ENCODE data around the gene FOXQ1.
A peak's percentile ranks its signal among the peaks of the same experiment; 100 is the strongest.

The FOXQ1 gene, protein sequence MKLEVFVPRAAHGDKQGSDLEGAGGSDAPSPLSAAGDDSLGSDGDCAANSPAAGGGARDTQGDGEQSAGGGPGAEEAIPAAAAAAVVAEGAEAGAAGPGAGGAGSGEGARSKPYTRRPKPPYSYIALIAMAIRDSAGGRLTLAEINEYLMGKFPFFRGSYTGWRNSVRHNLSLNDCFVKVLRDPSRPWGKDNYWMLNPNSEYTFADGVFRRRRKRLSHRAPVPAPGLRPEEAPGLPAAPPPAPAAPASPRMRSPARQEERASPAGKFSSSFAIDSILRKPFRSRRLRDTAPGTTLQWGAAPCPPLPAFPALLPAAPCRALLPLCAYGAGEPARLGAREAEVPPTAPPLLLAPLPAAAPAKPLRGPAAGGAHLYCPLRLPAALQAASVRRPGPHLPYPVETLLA
- 0 reads per million in 3 donors for total RNA-seq

- DNase-seq, result no peak
These were observed at the start of gene FOXQ1 for GRCh38 chr6:1311400-1312202. TSS of gene FOXQ1 (plus strand) at chr6:1312098. CDS start at chr6:1312705, 607 bp downstream.

GRCh38 chr6:1262704-1263038 lies 49.2 kb upstream of the FOXQ1 start:
- Histone ChIP-seq H3K36me3 (ENCODE audit: control insufficient read depth, insufficient read depth, low read length) (no peaks in the 10 kb centered on the region), H3K9me3 (ENCODE audit: control insufficient read depth, low read length) (no peaks in the 10 kb centered on the region), H3K27me3 (replicated peaks; ENCODE audit: control insufficient read depth, insufficient read depth, low read length, poor library complexity, severe bottlenecking) (no peaks in the 10 kb centered on the region), H3K27ac (ENCODE audit: insufficient read depth, low read length, poor library complexity, severe bottlenecking) (no peak overlapping the region), H3K4me1 (ENCODE audit: control insufficient read depth, insufficient read depth, low read length, poor library complexity, severe bottlenecking) (no peaks in the 10 kb centered on the region), H3K4me3 (ENCODE audit: insufficient read depth, low read depth, low read length, poor library complexity, severe bottlenecking) (no peak overlapping the region)
- no peak for DNase-seq

More at GRCh38 chr6:1311400-1312202, at the start of gene FOXQ1:
- Histone ChIP-seq H3K9me3 (ENCODE audit: control insufficient read depth, low read length) (no peaks in the 10 kb centered on the region), H3K27me3 (replicated peaks; ENCODE audit: control insufficient read depth, insufficient read depth, low read length, poor library complexity, severe bottlenecking) (peaks cover 11% of the 10 kb centered on the region), H3K27ac (ENCODE audit: insufficient read depth, low read length, poor library complexity, severe bottlenecking) (no peak within 1 kb of the TSS), H3K36me3 (ENCODE audit: control insufficient read depth, insufficient read depth, low read length) (no peaks in the 10 kb centered on the region), H3K4me1 (ENCODE audit: control insufficient read depth, insufficient read depth, low read length, poor library complexity, severe bottlenecking) (peaks cover 5% of the 10 kb centered on the region), H3K4me3 (ENCODE audit: insufficient read depth, low read depth, low read length, poor library complexity, severe bottlenecking) (peak within 1 kb of the TSS; percentile 12)

- Histone ChIP-seq H3K27me3 (replicated peaks; ENCODE audit: control insufficient read depth, insufficient read depth, low read length, poor library complexity, severe bottlenecking) (no peaks in the 10 kb centered on the region), H3K4me3 (ENCODE audit: insufficient read depth, low read depth, low read length, poor library complexity, severe bottlenecking) (no peak overlapping the region), H3K9me3 (ENCODE audit: control insufficient read depth, low read length) (no peaks in the 10 kb centered on the region), H3K4me1 (ENCODE audit: control insufficient read depth, insufficient read depth, low read length, poor library complexity, severe bottlenecking) (no peaks in the 10 kb centered on the region), H3K36me3 (ENCODE audit: control insufficient read depth, insufficient read depth, low read length) (no peaks in the 10 kb centered on the region), H3K27ac (ENCODE audit: insufficient read depth, low read length, poor library complexity, severe bottlenecking) (no peak overlapping the region)
- DNase-seq, result no peak
These were observed 48.7 kb upstream of the FOXQ1 start for GRCh38 chr6:1263039-1263849.

DNA sequence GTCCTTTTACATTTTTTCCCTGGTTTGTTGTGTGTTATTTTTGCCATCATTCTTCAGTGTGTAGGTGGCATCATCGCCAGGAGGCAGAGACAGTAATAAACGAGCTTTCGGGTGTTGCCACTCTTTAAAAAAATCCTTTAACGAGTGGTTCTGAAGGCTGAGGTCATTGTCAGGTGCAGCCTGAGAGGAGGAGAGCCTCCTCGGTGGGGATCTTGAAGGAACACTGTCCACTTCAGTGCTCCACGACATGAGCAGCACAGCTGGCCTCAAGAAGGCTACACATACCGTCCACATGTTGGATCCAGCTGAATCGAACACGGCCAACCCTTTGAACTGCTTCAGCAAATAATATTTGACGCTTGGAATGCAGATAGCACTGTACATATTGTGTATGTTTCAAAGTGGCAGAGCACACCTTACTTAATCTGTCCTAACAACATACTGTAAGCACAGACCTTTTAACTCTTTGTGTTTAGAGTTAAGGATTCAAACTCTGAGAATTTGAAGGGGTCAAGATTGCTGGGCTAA lies 48.0 kb upstream of the FOXQ1 start:
- no peaks in the 10 kb centered on the region for H3K27me3 ChIP-seq (replicated peaks; ENCODE audit: control insufficient read depth, insufficient read depth, low read length, poor library complexity, severe bottlenecking)
- H3K36me3 ChIP-seq (ENCODE audit: control insufficient read depth, insufficient read depth, low read length), result no peaks in the 10 kb centered on the region
- H3K4me1 ChIP-seq (ENCODE audit: control insufficient read depth, insufficient read depth, low read length, poor library complexity, severe bottlenecking), result no peaks in the 10 kb centered on the region
- no peak for DNase-seq
- H3K4me3 ChIP-seq (ENCODE audit: insufficient read depth, low read depth, low read length, poor library complexity, severe bottlenecking), result no peak overlapping the region
- no peak overlapping the region for H3K27ac ChIP-seq (ENCODE audit: insufficient read depth, low read length, poor library complexity, severe bottlenecking)
- H3K9me3 ChIP-seq (ENCODE audit: control insufficient read depth, low read length), result no peaks in the 10 kb centered on the region

DNA sequence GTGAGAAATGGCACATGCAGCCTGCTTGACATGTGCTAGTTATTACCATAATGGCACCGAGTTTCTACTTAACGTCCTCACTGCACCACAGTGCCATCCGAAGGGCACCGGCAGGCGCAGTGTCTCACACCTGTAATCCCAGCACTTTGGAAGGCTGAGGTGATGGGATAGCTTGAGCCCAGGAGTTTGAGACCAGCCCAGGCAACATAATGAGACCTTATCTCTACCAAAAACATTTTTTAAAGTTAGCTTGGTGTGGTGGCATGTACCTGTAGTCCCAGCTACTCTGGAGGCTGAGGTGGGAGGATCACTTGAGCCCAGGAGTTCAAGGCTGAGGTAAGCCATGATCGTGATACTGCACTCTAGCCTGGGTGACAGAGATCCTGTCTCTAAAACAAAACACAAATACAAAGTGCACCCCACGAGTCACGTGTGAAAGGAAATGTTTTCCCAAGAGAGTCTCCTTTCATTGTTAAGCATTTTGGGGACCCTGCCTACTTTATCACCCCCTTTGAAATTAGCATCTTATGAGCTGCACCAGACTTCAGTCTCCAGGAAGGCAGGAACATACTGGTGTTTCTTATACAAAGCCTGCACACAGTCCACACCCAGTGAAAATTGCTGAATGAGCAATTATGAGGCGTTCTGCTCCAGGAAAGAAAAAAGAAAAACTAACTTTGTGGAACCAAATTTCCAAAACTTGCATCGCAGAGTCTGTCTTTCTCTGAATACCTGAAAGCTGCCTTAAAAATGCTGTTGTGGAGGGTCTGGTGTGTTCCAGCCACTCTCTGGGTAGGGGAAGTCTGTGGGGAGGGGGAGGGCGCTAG lies 47.1 kb upstream of the FOXQ1 start:
- H3K9me3 ChIP-seq (ENCODE audit: control insufficient read depth, low read length), result no peaks in the 10 kb centered on the region
- H3K27me3 ChIP-seq (replicated peaks; ENCODE audit: control insufficient read depth, insufficient read depth, low read length, poor library complexity, severe bottlenecking), result no peaks in the 10 kb centered on the region
- no peak overlapping the region for H3K27ac ChIP-seq (ENCODE audit: insufficient read depth, low read length, poor library complexity, severe bottlenecking)
- H3K36me3 ChIP-seq (ENCODE audit: control insufficient read depth, insufficient read depth, low read length), result no peaks in the 10 kb centered on the region
- no peaks in the 10 kb centered on the region for H3K4me1 ChIP-seq (ENCODE audit: control insufficient read depth, insufficient read depth, low read length, poor library complexity, severe bottlenecking)
- DNase-seq, result no peak
- no peak overlapping the region for H3K4me3 ChIP-seq (ENCODE audit: insufficient read depth, low read depth, low read length, poor library complexity, severe bottlenecking)

DNA sequence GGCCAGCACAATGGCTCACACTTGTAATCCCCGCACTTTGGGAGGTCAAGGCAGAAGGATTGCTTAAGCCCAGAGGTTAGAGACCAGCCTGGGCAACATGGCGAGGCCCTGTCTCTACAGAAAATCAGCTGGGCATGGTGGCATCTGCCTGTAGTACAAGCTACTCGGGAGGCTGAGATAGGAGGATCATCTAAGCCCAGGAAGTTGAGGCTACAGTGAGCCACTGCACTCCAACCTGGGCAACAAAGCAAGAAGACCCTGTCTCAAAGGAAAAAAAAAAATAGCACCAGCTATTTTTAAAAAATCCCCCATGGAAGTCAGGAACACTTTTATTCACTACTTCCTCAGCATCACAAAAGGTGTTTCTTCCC lies 45.2 kb upstream of the FOXQ1 start:
- H3K9me3 ChIP-seq (ENCODE audit: control insufficient read depth, low read length), result no peaks in the 10 kb centered on the region
- no peak for DNase-seq
- H3K4me3 ChIP-seq (ENCODE audit: insufficient read depth, low read depth, low read length, poor library complexity, severe bottlenecking), result no peak overlapping the region
- H3K4me1 ChIP-seq (ENCODE audit: control insufficient read depth, insufficient read depth, low read length, poor library complexity, severe bottlenecking), result no peaks in the 10 kb centered on the region
- no peaks in the 10 kb centered on the region for H3K27me3 ChIP-seq (replicated peaks; ENCODE audit: control insufficient read depth, insufficient read depth, low read length, poor library complexity, severe bottlenecking)
- no peaks in the 10 kb centered on the region for H3K36me3 ChIP-seq (ENCODE audit: control insufficient read depth, insufficient read depth, low read length)
- H3K27ac ChIP-seq (ENCODE audit: insufficient read depth, low read length, poor library complexity, severe bottlenecking), result no peak overlapping the region

DNA sequence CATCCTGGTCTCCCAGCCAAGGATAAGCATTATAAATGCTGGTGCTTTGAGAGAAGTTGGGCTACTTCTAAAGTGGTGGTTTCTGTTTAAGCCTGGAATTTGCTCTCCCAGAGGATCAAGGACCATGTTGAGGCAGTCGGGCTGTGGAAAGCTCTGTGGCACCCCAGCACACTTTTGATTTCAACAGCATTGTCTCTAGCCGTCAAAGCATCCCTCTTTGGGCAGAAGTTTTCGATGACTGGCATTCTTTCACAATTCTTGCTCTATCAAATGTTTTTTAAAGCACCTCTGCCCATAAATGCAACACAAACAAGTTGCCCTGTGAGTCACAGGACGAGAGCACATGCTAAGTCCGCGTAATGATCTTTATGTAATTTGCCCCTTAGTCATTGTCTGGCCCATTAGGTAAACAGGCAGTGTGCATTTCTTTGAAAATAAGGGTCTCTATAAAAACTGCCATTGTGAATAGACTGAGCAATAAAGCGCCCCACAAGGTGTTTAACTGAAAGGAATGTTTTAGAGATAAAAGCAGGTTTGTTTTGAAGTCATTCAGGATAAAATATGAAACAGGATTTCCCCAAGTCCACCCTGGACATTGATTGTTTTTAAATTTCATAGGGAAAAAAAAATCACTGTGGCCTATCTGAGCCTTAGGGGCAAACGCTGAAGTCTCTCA lies 44.7 kb upstream of the FOXQ1 start:
- no peak for DNase-seq
- Histone ChIP-seq H3K27ac (ENCODE audit: insufficient read depth, low read length, poor library complexity, severe bottlenecking) (no peak overlapping the region), H3K9me3 (ENCODE audit: control insufficient read depth, low read length) (no peaks in the 10 kb centered on the region), H3K27me3 (replicated peaks; ENCODE audit: control insufficient read depth, insufficient read depth, low read length, poor library complexity, severe bottlenecking) (no peaks in the 10 kb centered on the region), H3K4me1 (ENCODE audit: control insufficient read depth, insufficient read depth, low read length, poor library complexity, severe bottlenecking) (no peaks in the 10 kb centered on the region), H3K4me3 (ENCODE audit: insufficient read depth, low read depth, low read length, poor library complexity, severe bottlenecking) (no peak overlapping the region), H3K36me3 (ENCODE audit: control insufficient read depth, insufficient read depth, low read length) (no peaks in the 10 kb centered on the region)

- H3K36me3 ChIP-seq (ENCODE audit: control insufficient read depth, insufficient read depth, low read length), result no peaks in the 10 kb centered on the region
- H3K9me3 ChIP-seq (ENCODE audit: control insufficient read depth, low read length), result no peaks in the 10 kb centered on the region
- H3K4me1 ChIP-seq (ENCODE audit: control insufficient read depth, insufficient read depth, low read length, poor library complexity, severe bottlenecking), result no peaks in the 10 kb centered on the region
- no peak for DNase-seq
- no peak overlapping the region for H3K27ac ChIP-seq (ENCODE audit: insufficient read depth, low read length, poor library complexity, severe bottlenecking)
- H3K4me3 ChIP-seq (ENCODE audit: insufficient read depth, low read depth, low read length, poor library complexity, severe bottlenecking), result no peak overlapping the region
- no peaks in the 10 kb centered on the region for H3K27me3 ChIP-seq (replicated peaks; ENCODE audit: control insufficient read depth, insufficient read depth, low read length, poor library complexity, severe bottlenecking)
These were observed 43.8 kb upstream of the FOXQ1 start for GRCh38 chr6:1267790-1268762.

Data from effector memory CD4-positive, alpha-beta T cell (primary cell).